ENCODE results near the gene ZC3H4.

GRCh38 chr19:47099576-47100050, 14.0 kb downstream of the ZC3H4 start:
- TF ChIP-seq CTCF (IDR thresholded peaks at IDR 0.05) (no peak), POLR2AphosphoS5 (IDR thresholded peaks at IDR 0.05) (no peak), POLR2A (IDR thresholded peaks at IDR 0.05) (no peak)

All from stomach (tissue), 4 donors.